Parathyroid adenoma (tissue), 2 donors: ENCODE data around the gene RNF149.

Experiments used
- H2AFZ ChIP-seq: fragments of 300-600 bp; sonication (generic); one replicate; pipeline ENCODE4 v1.7.0; 2017; ENCODE audit warnings: antibody characterized with exemption, mild to moderate bottlenecking
- H3K27ac ChIP-seq: fragments of 300-600 bp; sonication (generic); one replicate; pipeline ENCODE4 v1.7.0; 2017
- H3K27me3 ChIP-seq: fragments of 300-600 bp; sonication (generic); one replicate; pipeline ENCODE4 v1.7.0; 2017; ENCODE audit warnings: low read length; ENCODE audit not compliant: control insufficient read depth, insufficient read depth
- H3K36me3 ChIP-seq: fragments of 300-600 bp; sonication (generic); one replicate; pipeline ENCODE4 v1.7.0; 2017; ENCODE audit warnings: low read length; ENCODE audit not compliant: control insufficient read depth, insufficient read depth
- H3K4me1 ChIP-seq: fragments of 300-600 bp; sonication (generic); one replicate; pipeline ENCODE4 v1.7.0; 2017; ENCODE audit warnings: control low read depth
- H3K4me2 ChIP-seq: fragments of 300-600 bp; sonication (generic); one replicate; pipeline ENCODE4 v1.7.0; 2017; ENCODE audit warnings: low read length
- H3K4me3 ChIP-seq: fragments of 300-600 bp; sonication (generic); one replicate; pipeline ENCODE4 v1.7.0; 2017; ENCODE audit warnings: low read depth, low read length
- H3K79me2 ChIP-seq: fragments of 300-600 bp; sonication (generic); one replicate; pipeline ENCODE4 v1.7.0; 2017; ENCODE audit warnings: control low read depth
- H3K9ac ChIP-seq: fragments of 300-600 bp; sonication (generic); one replicate; pipeline ENCODE4 v1.7.0; 2017; ENCODE audit warnings: mild to moderate bottlenecking
- H3K9me3 ChIP-seq: fragments of 300-600 bp; sonication (generic); one replicate; pipeline ENCODE4 v1.7.0; 2017; ENCODE audit warnings: low read length; ENCODE audit not compliant: control insufficient read depth
- TF ChIP-seq, protein P1 (sequence below): fragments of 300-600 bp; sonication (generic); IDR thresholded peaks from one replicate; pipeline ENCODE4 v1.7.0; 2017; ENCODE audit warnings: antibody characterized with exemption, mild to moderate bottlenecking
- donor health status: primary hyperparathyroidism.

RNF149 gene

GRCh38 chr2:101287303-101287702 lies 21.2 kb downstream of the RNF149 start:
- H3K4me2 ChIP-seq: no peak overlapping the region
- no peaks in the 10 kb centered on the region for H3K79me2 ChIP-seq
- no peak overlapping the region for H3K27ac ChIP-seq
- H3K9ac ChIP-seq: no peak overlapping the region
- H3K4me3 ChIP-seq: no peak overlapping the region
- TF ChIP-seq, protein P1, sequence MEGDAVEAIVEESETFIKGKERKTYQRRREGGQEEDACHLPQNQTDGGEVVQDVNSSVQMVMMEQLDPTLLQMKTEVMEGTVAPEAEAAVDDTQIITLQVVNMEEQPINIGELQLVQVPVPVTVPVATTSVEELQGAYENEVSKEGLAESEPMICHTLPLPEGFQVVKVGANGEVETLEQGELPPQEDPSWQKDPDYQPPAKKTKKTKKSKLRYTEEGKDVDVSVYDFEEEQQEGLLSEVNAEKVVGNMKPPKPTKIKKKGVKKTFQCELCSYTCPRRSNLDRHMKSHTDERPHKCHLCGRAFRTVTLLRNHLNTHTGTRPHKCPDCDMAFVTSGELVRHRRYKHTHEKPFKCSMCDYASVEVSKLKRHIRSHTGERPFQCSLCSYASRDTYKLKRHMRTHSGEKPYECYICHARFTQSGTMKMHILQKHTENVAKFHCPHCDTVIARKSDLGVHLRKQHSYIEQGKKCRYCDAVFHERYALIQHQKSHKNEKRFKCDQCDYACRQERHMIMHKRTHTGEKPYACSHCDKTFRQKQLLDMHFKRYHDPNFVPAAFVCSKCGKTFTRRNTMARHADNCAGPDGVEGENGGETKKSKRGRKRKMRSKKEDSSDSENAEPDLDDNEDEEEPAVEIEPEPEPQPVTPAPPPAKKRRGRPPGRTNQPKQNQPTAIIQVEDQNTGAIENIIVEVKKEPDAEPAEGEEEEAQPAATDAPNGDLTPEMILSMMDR: no peak
- H3K4me1 ChIP-seq: no peaks in the 10 kb centered on the region
- H3K9me3 ChIP-seq: no peaks in the 10 kb centered on the region
- no peaks in the 10 kb centered on the region for H3K36me3 ChIP-seq
- no peak overlapping the region for H2AFZ ChIP-seq
- no peaks in the 10 kb centered on the region for H3K27me3 ChIP-seq

DNA sequence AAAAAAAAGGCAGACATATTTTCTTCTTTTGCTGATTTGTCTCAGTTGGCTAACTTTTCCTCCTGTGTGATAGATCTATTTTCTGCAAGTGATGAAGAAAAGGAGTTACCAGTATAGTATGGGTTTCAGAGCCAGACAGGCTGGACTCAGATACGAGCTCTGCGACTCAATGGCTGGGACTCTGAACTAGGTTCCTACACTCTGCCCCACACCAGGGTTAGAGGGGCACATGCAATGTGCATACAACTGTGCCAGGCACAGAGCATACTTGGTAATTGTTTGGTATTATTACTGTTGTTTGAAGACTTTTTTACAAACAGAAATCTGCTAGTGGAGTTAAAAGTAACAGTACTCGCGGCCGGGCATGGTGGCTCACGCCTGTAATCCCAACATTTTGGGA lies 21.8 kb downstream of the RNF149 start:
- Histone ChIP-seq H2AFZ (no peak overlapping the region), H3K27me3 (no peaks in the 10 kb centered on the region), H3K4me1 (no peaks in the 10 kb centered on the region), H3K4me2 (no peak overlapping the region), H3K36me3 (no peaks in the 10 kb centered on the region), H3K9ac (no peak overlapping the region), H3K27ac (no peak overlapping the region), H3K79me2 (no peaks in the 10 kb centered on the region), H3K4me3 (no peak overlapping the region), H3K9me3 (no peaks in the 10 kb centered on the region)
- TF ChIP-seq, protein P1: no peak

GRCh38 chr2:101282980-101283379 lies 25.5 kb downstream of the RNF149 start:
- H2AFZ ChIP-seq: no peak overlapping the region
- no peaks in the 10 kb centered on the region for H3K27me3 ChIP-seq
- no peaks in the 10 kb centered on the region for H3K4me1 ChIP-seq
- no peaks in the 10 kb centered on the region for H3K79me2 ChIP-seq
- no peaks in the 10 kb centered on the region for H3K9me3 ChIP-seq
- TF ChIP-seq, protein P1: no peak
- H3K27ac ChIP-seq: no peak overlapping the region
- H3K4me2 ChIP-seq: no peak overlapping the region
- H3K9ac ChIP-seq: no peak overlapping the region
- H3K36me3 ChIP-seq: no peaks in the 10 kb centered on the region
- no peak overlapping the region for H3K4me3 ChIP-seq

- Histone ChIP-seq H3K4me2 (no peak overlapping the region), H3K27ac (no peak overlapping the region), H2AFZ (no peak overlapping the region), H3K27me3 (no peaks in the 10 kb centered on the region), H3K9ac (no peak overlapping the region), H3K79me2 (no peaks in the 10 kb centered on the region), H3K9me3 (no peaks in the 10 kb centered on the region), H3K4me1 (no peaks in the 10 kb centered on the region), H3K36me3 (no peaks in the 10 kb centered on the region), H3K4me3 (no peak overlapping the region)
- TF ChIP-seq, protein P1: no peak
These were observed 27.0 kb downstream of the RNF149 start for GRCh38 chr2:101281482-101281881.

DNA sequence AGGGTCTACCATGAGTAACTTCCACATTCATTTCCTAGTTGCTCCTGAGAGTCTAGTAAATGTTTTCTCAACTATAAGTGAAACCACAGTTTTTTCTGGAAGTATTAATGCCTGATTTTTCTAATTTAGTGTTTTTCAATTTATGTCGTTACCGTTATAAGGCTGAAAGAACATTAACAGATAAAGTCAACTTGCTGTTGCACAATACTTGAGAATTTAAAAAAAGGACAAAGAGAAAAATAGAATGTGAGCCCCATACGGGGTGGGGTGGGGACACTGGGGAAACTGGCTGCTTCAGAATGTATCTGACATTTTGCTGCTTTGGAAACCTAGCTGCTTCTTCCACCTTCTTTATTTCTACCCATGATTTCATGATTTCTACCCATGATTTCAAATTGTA lies 29.6 kb downstream of the RNF149 start:
- H3K4me2 ChIP-seq: no peak overlapping the region
- H3K4me1 ChIP-seq: no peaks in the 10 kb centered on the region
- no peak overlapping the region for H3K27ac ChIP-seq
- H3K79me2 ChIP-seq: no peaks in the 10 kb centered on the region
- H2AFZ ChIP-seq: no peak overlapping the region
- H3K36me3 ChIP-seq: no peaks in the 10 kb centered on the region
- H3K27me3 ChIP-seq: no peaks in the 10 kb centered on the region
- TF ChIP-seq, protein P1: no peak
- no peak overlapping the region for H3K4me3 ChIP-seq
- no peaks in the 10 kb centered on the region for H3K9me3 ChIP-seq
- no peak overlapping the region for H3K9ac ChIP-seq
